HG02943 (cell line): ENCODE results near the gene FARS2.

Experiments
- ATAC-seq: cut with Tn5 transposase; IDR thresholded peaks from one replicate; pipeline ENCODE4 v1.9.1; 2021; ENCODE audit warnings: mild to moderate bottlenecking, low read depth, moderate library complexity; ENCODE audit not compliant: unreplicated experiment

FARS2 gene

DNA sequence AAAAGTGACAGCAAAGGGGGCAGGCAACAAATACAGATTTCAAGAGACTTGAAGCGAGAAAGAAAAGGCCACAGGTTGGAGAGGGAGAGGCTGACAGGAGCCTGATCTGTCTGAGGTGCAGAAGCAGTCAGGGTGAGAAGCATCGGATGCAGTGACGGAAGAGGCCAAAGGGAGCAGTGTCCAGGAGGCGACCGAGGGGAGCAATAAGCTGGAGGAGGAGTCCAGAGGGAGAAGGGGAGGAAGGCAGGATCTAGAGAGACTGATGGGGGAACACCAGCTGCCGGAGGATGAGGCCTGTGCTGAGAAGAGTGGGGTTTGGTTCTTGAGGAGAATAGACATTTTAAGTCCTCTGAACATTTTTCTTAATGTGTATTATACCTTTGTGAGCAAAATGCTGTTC lies 23.8 kb downstream of the FARS2 start:
- ATAC-seq = no peak

DNA sequence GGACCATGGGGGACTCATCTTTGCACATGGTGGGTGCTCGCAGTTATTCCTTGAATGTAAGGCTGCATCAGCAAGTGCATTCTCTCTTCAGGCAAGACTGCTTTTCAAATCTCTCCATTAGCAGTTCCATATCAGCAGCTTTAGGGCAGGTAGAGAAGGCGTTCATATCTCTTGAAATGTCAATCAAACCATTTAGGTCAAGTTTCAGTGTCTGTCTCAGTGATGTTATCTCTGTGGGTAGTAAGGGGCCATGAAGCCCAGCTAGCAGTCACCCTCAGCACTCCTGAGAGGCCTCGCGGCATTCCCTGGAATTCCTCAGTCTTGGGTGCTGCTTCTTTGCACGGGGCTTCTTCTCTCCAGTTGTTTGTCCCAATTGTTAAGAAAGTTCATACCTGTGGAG lies 24.2 kb downstream of the FARS2 start:
- ATAC-seq = no peak

DNA sequence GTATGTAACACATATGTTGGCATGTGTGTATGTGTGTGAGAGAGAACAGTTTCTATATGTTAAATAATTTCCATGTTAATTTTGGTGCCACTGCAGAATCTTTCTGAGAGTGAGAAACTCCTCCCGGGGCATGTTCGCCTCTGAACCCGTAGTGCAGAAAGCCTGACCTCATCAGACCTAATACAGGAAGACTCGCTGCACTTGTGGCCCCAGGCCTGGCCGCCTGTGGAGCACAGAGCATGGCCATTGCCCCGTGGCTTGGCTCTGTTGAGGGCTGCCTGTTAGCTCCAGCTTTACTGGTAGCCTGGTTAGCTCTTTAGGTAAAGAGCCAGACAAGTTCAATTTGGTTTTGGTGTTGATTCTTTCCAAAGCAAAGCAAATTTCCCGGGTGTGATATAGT lies 25.5 kb downstream of the FARS2 start:
- ATAC-seq = no peak

DNA sequence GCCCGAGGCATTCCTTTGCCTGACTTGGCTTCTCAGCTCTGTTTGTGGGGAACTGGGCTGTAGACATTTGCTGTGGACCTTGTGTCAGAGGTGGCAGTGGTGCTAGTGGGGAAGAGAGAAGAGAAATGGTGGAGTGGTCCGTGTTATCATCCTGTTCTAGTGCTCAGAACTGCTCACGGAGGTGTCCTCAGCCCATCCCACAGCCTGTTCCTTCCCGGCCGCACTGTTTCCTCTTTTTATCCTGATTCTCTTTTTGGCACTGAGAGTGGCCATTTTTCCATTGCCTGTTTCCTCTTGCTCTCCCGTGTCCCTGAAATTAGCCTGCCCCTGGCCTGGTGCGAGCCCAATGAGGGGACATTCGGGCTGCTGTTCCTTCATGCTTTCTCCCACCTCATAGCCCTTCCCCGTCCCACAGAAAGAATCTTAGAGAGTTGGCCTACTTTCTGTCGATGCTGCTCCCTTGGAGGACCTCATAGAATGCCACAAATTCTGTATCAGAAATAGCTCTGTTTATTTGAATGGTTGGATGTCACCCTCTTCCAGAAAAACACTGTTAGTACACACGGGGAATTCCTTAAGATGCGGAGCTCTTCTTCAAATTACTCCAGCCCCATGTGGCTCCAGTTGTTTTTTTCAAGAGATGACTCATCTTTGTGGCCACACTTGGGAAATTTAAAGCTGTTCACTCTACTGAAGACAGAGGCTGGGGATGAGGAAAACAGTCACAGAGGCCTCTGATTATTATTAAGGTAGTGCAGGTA lies 26.1 kb downstream of the FARS2 start:
- no peak for ATAC-seq

DNA sequence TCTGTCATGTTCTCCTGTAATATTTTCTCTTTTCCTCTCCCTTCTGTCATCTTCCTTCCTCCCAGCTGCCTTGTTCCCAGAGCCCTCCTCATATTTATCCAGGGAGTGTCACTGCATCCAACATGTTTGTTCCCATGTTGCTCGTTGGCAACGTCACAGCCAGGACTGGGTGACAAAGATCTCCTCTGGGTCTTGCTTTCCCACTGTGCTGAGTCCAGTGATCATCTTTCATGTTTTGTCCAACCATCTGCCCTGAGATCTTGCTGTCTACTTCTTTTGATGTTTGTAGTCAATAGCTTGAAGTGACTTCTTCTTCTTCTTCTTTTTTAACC lies 26.6 kb downstream of the FARS2 start:
- no peak for ATAC-seq

DNA sequence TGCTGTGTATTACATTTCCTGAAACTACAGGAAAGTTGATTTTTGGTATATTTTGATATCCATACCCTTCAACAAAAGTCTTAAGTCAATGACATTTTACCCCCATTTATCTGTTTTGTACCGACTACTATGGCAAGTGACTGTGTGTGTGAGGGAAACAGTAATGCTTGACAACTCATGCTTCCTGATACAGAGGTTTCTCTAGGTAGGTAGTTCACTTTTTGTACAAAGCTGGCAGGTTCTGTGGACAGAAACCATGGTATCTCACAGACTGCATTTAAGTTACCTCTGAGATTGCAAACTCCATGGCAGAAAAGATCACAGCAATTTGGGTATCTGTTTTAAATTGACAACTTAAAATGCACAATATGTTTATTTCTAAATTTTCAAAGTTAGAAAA lies 28.8 kb downstream of the FARS2 start:
- no peak for ATAC-seq

DNA sequence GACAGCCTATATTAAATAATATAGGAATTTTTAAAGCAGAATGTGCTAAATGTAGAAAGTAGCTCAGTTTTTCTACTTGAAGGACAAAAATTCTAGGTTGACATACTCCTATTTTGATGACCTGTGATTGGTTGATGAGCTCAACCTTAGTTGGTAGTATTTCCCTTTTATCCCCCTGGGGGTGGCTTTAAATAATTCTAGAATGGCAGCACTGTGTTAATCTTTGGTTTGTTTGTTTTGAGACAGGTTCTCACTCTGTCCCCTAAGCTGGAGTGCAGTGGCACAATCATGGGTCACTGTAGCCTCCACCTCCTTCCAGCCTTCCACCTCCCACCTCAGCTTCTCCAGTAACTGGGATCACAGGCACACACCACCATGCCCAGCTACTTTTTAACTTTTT lies 29.2 kb downstream of the FARS2 start:
- ATAC-seq = no peak

DNA sequence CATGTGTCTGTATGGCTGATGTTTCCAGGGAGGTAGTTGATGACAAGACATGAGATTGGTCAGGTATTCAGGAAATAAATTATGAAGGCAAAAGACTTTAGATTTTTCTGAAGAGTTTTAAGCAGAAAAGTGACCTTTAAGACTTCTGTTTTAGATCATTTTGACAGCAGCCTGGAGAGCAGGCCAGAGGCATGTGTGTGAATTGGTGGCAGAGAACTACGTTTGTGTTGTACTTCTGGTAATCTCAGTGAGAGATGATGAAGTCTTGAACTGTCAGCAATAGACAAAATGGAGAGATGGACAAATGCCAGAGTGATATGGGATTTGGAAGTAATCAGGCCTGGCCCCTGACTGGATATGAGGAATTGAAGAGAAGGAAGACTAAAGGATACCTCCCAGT lies 30.8 kb downstream of the FARS2 start:
- ATAC-seq = no peak

DNA sequence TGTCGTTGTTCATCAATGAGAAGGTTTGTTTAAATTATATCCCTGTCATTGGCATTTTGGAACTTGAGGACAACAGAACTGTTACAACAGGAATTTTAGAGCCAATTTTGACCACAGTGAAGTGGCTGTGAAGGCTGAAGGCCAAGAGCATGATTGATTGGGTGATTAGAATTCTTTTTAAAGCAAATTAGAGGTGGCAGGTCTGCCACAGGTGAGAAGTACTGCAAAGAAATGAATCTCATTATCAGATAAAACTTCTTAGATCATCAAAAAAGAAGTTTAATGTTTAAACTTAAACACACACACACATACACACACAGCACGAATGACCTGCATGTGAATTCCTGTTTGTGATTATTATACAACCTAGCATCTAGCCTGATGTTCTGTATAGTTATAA lies 32.4 kb downstream of the FARS2 start:
- no peak for ATAC-seq

DNA sequence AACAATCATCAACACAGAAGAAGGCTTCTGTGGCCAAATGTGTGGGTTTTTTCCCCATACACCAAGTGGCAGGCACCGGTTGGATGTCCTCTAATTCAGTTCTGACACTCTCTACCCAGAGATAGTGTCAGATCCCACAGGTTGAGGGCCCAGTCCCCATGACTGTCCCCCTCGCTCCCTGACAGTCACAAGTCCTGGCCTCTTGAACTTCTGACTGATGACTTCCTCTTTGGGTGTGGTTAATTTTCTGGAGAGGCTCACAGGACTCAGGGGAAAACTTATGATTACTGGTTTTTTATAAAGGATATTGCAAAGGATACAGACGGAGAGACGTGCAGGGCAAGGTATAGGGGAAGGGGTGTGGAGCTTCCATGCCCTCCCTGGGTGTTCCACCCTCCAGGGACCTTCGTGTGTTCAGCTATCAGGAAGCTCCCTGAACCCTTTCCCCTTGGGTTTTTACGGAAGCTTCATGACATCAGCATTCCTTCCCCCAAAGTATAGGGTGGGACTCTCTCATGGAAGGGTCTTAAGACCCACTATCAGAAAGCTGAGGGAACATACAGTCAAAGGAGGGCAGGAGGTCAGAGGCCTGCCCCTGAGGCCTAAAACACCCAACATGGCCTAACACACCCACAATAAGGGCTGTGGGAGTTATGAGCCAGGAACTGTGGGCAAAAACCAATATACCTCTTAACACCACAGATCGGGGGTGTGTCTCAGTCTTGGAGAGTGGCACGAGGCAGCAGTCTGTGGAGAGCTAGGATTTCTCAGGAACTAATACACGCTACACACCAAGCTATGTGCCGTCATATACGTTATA lies 33.3 kb downstream of the FARS2 start:
- ATAC-seq = no peak

DNA sequence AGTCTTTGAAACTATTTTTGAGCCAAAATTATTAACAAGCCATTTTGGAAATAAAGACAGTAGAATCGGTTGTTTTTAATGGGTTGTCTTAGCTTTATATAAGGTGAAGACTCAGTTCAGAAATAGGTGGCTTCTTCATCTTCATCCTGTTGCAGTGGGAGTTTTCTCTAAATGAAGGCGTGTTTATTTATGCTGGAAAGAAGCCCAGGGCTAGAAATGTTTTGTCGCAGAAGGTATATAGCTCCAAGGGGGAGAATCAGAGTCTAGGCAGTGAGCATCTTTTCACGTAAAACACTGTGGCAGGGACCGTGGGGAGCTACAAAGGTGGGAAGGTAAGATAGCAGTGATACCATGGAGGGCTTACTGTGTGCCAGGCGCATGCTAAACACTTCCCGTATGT lies 34.3 kb downstream of the FARS2 start:
- ATAC-seq = no peak

DNA sequence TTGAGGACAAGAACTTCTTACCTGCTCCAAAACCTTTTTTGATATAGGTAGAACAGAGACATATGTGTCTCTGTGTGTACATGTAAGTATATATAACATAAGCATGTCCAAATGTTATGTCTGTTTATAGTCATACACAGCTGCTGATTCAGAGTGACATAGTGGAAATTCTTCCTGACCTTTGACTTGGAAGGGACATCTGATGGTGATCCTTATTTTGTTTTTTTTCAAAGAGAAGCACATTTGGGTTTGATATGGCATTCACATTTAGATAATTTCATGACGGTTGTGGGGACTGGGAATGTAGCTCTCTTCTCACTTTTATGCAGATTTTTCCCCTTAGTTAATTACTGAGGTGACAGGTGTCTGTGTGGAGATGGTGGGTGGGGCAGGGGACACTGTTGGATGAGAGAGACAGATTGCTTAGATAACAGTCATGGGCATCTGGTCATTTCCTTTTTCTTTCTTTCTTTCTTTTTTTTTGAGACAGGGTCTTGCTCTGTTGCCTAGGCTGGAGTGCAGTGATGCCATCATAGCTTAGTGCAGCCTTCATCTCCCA lies 39.0 kb downstream of the FARS2 start:
- ATAC-seq = no peak

DNA sequence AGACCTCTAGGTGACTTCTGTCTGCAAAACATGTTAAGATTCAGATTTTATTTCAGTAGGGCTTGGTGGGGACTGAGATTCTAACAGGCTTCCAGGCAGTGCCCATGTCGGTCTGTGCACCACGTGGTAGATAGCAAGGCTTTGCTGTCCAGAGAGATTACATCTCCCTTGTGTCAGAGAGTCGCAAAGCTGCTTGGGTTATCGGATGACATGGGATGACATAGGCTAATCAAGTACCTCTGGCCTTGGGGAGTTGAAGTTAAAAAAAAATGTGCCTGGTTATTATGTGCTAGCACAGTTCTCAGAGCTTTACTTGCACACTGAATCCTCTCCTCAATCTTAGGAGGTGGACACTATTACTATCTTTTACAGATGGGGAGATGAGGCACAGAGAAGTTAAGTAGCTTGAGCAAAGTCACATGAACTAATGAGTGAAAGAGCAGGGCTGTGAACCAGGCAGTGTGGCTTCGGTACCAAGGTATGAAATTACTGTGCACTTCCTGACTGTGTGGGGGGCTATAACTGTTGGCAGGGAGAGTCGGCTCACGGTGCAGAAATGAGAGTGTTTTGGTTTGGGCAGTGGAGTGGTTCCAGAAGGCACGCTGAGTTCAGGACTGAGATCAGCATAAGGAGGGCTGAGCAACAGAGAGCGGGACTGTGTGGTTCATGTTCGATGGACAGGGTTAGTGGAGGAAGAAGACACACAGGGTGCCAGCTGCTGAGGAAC lies 41.1 kb downstream of the FARS2 start:
- peak; percentile 89 for ATAC-seq

DNA sequence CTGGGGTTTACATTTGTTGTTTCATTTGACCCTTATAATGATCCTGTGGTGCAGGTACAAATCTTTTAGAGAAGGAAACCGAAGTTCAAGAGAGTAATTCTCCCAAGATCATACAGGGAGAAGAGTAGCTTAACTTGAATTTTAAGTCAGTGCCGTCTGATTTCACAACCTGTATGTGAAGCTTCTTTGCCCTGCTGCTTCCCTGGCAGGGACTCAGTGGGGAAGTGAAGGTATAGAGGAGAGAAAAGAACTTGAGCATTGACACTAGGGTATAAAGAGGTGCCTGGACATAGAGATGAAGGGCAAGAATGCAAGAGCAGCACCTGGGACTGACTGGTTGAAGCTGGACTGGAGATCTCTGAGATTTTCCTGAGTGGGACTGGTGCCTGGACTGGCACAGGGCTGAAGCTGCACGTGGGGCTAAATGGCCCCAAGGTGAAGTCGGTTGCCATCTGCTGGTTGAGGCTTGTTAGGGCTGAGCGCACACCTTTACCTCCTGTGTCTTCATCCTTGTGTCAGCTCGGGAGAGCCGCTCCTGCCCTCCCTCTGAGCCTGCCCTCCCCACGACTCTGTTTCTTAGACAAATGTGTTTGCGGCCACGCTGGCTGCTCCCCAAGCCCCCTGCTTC lies 41.8 kb downstream of the FARS2 start:
- peak; percentile 69 for ATAC-seq

DNA sequence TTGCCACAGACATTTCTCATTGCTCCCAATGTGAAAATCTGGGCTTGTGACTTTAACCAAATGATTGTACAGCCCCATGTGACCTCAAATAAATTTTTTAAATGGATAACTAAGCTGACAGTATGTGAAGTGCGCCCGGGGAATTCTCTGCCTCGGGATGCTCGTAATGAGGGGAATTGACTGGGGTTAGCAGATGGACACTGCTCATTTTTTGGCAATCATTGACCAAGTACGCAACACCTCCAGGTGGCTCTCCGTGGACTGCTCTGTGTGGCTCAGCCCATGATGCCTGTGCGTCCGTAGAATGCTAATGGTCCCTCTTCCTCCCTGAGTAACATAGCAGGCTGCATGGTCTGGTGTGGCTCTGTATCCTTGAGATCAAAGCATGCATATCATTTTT lies 42.4 kb downstream of the FARS2 start:
- ATAC-seq = no peak

DNA sequence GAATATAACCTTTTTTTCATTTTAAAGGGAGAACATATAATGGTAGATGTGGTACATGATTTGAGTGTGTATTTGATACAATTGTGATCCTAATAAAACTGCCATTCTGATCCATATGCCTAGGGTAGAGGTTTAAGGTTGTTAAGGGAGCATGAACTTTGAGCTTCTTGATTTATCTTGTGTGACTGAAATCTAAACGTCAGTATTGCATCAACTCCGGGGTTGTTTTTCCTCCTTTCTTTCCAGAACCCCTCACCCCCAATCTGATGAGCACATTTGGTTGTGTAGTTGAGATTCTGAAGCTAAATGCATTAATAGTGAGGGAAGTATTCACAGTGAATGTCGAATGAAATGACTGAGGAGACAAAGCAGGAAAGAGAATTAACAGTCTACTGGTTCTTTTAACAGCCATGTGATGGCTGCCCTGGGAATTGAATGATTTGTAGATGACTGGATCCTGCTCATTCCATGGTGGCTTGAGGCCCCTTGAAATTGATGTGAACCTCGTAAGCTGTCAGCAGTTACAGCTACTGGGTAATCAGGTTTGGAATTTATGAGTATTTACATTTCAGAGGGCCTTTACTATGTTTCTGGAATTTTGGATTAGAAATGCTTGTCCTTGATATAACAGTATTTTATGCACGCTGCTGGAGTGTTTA lies 44.8 kb downstream of the FARS2 start:
- ATAC-seq = no peak

DNA sequence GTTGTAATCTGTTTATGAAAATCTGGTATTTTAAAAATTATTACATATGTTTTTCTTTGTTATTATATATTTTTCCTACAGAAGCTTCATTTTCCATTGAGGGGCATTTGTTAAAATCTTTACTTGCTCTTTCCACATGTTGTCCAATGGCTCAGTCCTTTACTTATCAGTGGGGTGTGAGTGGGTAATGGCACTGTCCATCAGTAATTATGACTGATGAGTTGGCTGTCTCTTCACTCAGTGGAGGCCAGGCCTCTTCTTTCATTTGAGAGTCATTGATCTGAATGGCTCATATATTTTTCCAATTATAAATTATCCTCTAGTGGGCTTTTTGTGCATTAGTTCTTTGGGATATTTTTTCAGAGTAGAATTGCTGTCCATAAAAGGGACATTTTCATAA lies 45.7 kb downstream of the FARS2 start:
- no peak for ATAC-seq

DNA sequence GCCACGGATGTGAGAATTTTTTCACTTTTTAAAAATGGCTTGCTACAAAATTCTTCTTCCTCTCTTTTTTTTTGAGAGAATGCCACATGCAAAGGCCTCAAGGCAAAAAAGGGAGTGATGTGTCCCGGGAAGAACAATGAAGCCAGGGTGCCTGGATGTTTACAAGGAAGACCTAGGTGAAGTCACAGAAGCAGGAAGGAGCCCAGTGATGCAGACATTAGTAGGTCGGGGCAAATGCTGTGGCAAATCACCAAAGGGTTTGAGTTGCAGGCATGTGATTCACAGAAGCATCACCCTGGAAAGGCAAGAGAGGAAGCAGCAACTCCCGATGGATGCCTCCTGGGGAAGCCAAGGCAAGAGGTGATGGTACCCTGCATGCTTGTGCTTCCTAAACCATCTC lies 46.8 kb downstream of the FARS2 start:
- no peak for ATAC-seq

DNA sequence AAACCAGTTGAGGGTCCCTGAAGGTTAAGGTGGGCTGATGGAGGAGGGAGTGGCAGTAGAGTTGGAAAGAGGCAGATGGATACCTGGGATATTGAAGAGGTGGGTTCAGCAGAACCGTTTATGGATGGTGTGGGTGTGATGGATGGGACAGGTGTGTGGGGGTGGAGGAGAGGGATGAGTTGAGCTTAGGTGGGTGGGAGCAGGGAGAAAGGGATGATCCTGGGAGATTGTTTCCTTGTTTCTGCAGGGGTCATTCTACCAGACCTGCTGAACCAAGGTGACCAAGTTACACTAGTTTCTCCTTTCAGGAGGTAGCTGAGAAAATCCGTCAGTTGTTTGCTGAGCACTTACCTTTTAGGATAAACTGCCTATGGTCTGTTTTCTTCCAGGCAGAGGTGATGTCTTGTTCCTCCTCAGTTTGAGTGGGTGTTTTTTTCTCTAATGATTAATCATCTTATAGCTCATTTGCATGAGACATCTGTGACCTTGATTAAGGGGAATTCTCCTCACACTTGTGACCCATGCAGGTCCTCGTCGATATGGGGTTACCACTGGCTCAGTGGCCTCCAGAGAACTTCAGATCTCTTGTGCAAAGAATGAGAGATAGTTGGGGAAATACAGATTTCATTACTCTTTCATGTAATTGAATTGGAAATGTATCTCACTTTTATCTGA lies 53.0 kb downstream of the FARS2 start:
- ATAC-seq = no peak

DNA sequence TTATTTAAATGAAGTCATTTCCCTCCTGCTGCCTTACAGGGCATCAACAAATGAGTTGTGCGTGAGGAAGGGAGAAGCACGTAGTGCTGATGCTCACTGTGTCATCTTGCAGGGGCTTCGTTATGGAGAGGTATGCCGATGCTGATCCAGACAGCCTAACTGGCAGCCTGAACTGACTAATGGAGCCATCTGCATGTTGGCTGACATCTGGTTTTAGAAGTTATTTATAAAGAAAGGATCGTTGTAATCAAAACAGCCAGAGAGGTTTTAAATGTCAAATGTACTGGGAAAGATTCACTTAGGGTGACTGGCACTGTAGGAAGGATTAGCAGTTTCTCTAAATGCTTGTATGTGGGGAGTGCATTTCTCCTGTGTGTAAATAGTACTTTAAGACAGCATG lies 54.6 kb downstream of the FARS2 start:
- no peak for ATAC-seq
